OCI-LY3 (cell line): ENCODE measurements around the gene ZNF277.

ENCODE experiments used
- H2AFZ ChIP-seq: fragments of 200-600, 300-600 bp; shearing (Covaris generic); 2 replicates; pipeline ENCODE4 v1.6.0; 2014; ENCODE audit warnings: antibody characterized with exemption, low read depth, low read length
- H3K27ac ChIP-seq: fragments of 200-600, 300-600 bp; sonication (generic); 2 replicates; pipeline ENCODE4 v1.5.1; 2014; ENCODE audit warnings: mild to moderate bottlenecking, low read length, moderate library complexity, mixed read lengths
- H3K27me3 ChIP-seq: fragments of 200-600, 300-600 bp; sonication (generic); 2 replicates; pipeline ENCODE4 v1.6.1; 2014; ENCODE audit warnings: low read depth, low read length, mixed read lengths
- H3K36me3 ChIP-seq: fragments of 200-600, 300-600 bp; sonication (generic); replicated peaks from 2 replicates; pipeline ENCODE3; 2014; ENCODE audit warnings: low read depth, low read length, mixed read lengths
- H3K4me1 ChIP-seq: fragments of 300-600, 200-600 bp; sonication (generic); 2 replicates; pipeline ENCODE4 v1.6.1; 2014; ENCODE audit warnings: low read length, mixed read lengths
- H3K4me2 ChIP-seq: fragments of 200-600, 300-600 bp; sonication (generic); 2 replicates; pipeline ENCODE4 v1.6.1; 2014; ENCODE audit warnings: low read length, mixed read lengths
- H3K4me3 ChIP-seq: fragments of 300-600, 200-600 bp; sonication (generic); 2 replicates; pipeline ENCODE4 v1.5.1; 2014; ENCODE audit warnings: antibody characterized with exemption, mild to moderate bottlenecking, low read length, moderate library complexity
- H3K79me2 ChIP-seq: fragments of 300-600, 200-600 bp; shearing (Covaris generic); 2 replicates; pipeline ENCODE4 v1.6.1; 2014; ENCODE audit warnings: mild to moderate bottlenecking, low read length, mixed read lengths
- H3K9ac ChIP-seq: fragments of 300-600, 200-600 bp; shearing (Covaris generic); 2 replicates; pipeline ENCODE4 v1.6.0; 2014; ENCODE audit warnings: mild to moderate bottlenecking, low read length, moderate library complexity
- H3K9me3 ChIP-seq: fragments of 200-600, 300-600 bp; shearing (Covaris generic); 2 replicates; pipeline ENCODE4 v1.6.1; 2014; ENCODE audit warnings: low read length, mixed read lengths; ENCODE audit not compliant: insufficient read depth
- H4K20me1 ChIP-seq: fragments of 200-600, 300-600 bp; sonication (generic); 2 replicates; pipeline ENCODE4 v1.6.1; 2016; ENCODE audit warnings: low read length, mixed read lengths; ENCODE audit not compliant: insufficient read depth
- CTCF ChIP-seq: fragments of 200-600, 300-600 bp; sonication (generic); IDR thresholded peaks from 2 replicates; pipeline ENCODE4 v1.5.1; 2014; ENCODE audit warnings: antibody characterized with exemption, low read length, low read depth
- EZH2phosphoT487 ChIP-seq: fragments of 200-600 bp; shearing (Covaris generic); IDR thresholded peaks from 2 replicates; pipeline ENCODE4 v1.6.1; 2018; ENCODE audit warnings: antibody characterized with exemption, mixed run types, low read depth

The ZNF277 gene

GRCh38 chr7:112341464-112341863 is 135.0 kb downstream of the ZNF277 start:
- H3K9ac ChIP-seq, result no peak overlapping the region
- H3K27ac ChIP-seq, result no peak overlapping the region
- no peaks in the 10 kb centered on the region for H3K9me3 ChIP-seq
- no peak overlapping the region for H3K4me2 ChIP-seq
- TF ChIP-seq EZH2phosphoT487 (no peak), CTCF (no peak)
- no peak overlapping the region for H2AFZ ChIP-seq
- no peaks in the 10 kb centered on the region for H3K4me1 ChIP-seq
- no peaks in the 10 kb centered on the region for H3K27me3 ChIP-seq
- no peak overlapping the region for H3K4me3 ChIP-seq
- peaks cover 10% of the 10 kb centered on the region for H3K36me3 ChIP-seq
- H3K79me2 ChIP-seq, result no peaks in the 10 kb centered on the region
- H4K20me1 ChIP-seq, result no peaks in the 10 kb centered on the region

- Histone ChIP-seq H3K27me3 (no peaks in the 10 kb centered on the region), H3K4me3 (no peak overlapping the region), H3K27ac (no peak overlapping the region), H4K20me1 (no peaks in the 10 kb centered on the region), H3K79me2 (no peaks in the 10 kb centered on the region), H3K36me3 (peaks cover 10% of the 10 kb centered on the region), H3K9me3 (no peaks in the 10 kb centered on the region), H3K4me2 (no peak overlapping the region), H3K4me1 (no peaks in the 10 kb centered on the region), H2AFZ (no peak overlapping the region), H3K9ac (no peak overlapping the region)
- TF ChIP-seq EZH2phosphoT487, result no peak
- TF ChIP-seq CTCF, result no peak
Measured at GRCh38 chr7:112346381-112347060, 140.0 kb downstream of the ZNF277 start.

GRCh38 chr7:112347088-112347487 is 140.6 kb downstream of the ZNF277 start:
- no peak overlapping the region for H2AFZ ChIP-seq
- H4K20me1 ChIP-seq, result no peaks in the 10 kb centered on the region
- no peaks in the 10 kb centered on the region for H3K79me2 ChIP-seq
- no peaks in the 10 kb centered on the region for H3K4me1 ChIP-seq
- no peak overlapping the region for H3K27ac ChIP-seq
- H3K27me3 ChIP-seq, result no peaks in the 10 kb centered on the region
- H3K4me3 ChIP-seq, result no peak overlapping the region
- no peak overlapping the region for H3K9ac ChIP-seq
- H3K4me2 ChIP-seq, result no peak overlapping the region
- no peaks in the 10 kb centered on the region for H3K9me3 ChIP-seq
- TF ChIP-seq EZH2phosphoT487 (no peak), CTCF (no peak)
- H3K36me3 ChIP-seq, result peaks cover 9% of the 10 kb centered on the region

- Histone ChIP-seq H3K27ac (no peak overlapping the region), H2AFZ (no peak overlapping the region)
- TF ChIP-seq EZH2phosphoT487 (no peak), CTCF (no peak)
Measured at GRCh38 chr7:112350585-112350984, 144.1 kb downstream of the ZNF277 start.

More at GRCh38 chr7:112350585-112350984, 144.1 kb downstream of the ZNF277 start:
- Histone ChIP-seq H3K79me2 (no peaks in the 10 kb centered on the region), H3K27me3 (no peaks in the 10 kb centered on the region), H3K4me2 (no peak overlapping the region), H3K36me3 (no peaks in the 10 kb centered on the region), H3K4me1 (no peaks in the 10 kb centered on the region), H3K4me3 (no peak overlapping the region), H4K20me1 (no peaks in the 10 kb centered on the region), H3K9me3 (no peaks in the 10 kb centered on the region), H3K9ac (no peak overlapping the region)
